HCT116 (cell line): Measurements from ENCODE around the gene SH3TC1. TPM values are rescaled to one million over a fixed set of nuclear protein-coding genes. Genes with fewer than 3 reads are reported as not detected.

Experiments
- ATAC-seq: fragments of 200-7000 bp; cut with Tn5 transposase; 2 replicates; pipeline ENCODE4 v1.9.1; 2020; ENCODE audit warnings: mild to moderate bottlenecking, moderate library complexity
- BruUV-seq: library from RNA; stranded (reverse); fragments of 400-500 nt; replicated peaks from 2 replicates; lab custom pipeline; 2021; lab: Mats Ljungman, UMichigan
- CTCF ChIA-PET: fragments of 300-600 bp; sonication (Branson Sonifier 250); formaldehyde crosslinking; loops from one replicate; lab custom pipeline; 2021; ENCODE audit warnings: antibody characterized with exemption; lab: Charles Lee
- POLR2A ChIA-PET: fragments of 300-600, 350-600 bp; sonication (Branson Sonifier 250); formaldehyde crosslinking; loops from one replicate; lab custom pipeline; 2021; ENCODE audit warnings: antibody characterized with exemption; lab: Charles Lee
- RAD21 ChIA-PET, 2 experiments: fragments of 300-600 bp; sonication (Branson Sonifier 250); formaldehyde crosslinking; loops; one replicate each; lab custom pipeline; 2023; ENCODE audit warnings: low total read pairs in 2 of 2; ENCODE audit not compliant: uncharacterized antibody in 2 of 2, unreplicated experiment in 2 of 2, low non-redundant PET in 1 of 2; lab: Charles Lee
- DNase-seq: peaks from one replicate; pipeline ENCODE4 v3.0.0-alpha.2; 2010; ENCODE audit warnings: low read depth, low spot score
- H2AFZ ChIP-seq: fragments of 200-600 bp; shearing (Covaris generic), sonication (generic); 2 replicates; pipeline ENCODE4 v1.6.1; 2017; ENCODE audit warnings: low read depth, mixed run types, mixed read lengths, antibody characterized with exemption, low read length; ENCODE audit not compliant: poor library complexity, severe bottlenecking
- H3K27ac ChIP-seq: 2 replicates; pipeline ENCODE4 v1.5.1; 2012; ENCODE audit warnings: low read depth, low read length
- H3K27me3 ChIP-seq: fragments of 200-600 bp; sonication (generic); 2 replicates; pipeline ENCODE4 v1.6.1; 2016; ENCODE audit warnings: mixed run types, low read length, mixed read lengths; ENCODE audit not compliant: insufficient read depth
- H3K36me3 ChIP-seq, 2 experiments: fragments of 200-500 bp in 1 of 2; fragments of 200-600 bp in 1 of 2; sonication (Bioruptor generic) in 1 of 2; sonication (generic) in 1 of 2; 2 replicates each; pipeline versions ENCODE4 v1.5.1 to v1.6.1; 2014 to 2016; ENCODE audit warnings: low read length in 2 of 2, inconsistent platforms in 1 of 2, mixed read lengths in 1 of 2, mixed run types in 1 of 2; ENCODE audit not compliant: insufficient read depth in 2 of 2, control insufficient read depth in 1 of 2
- H3K4me1 ChIP-seq, 2 experiments: fragments of 200-600 bp in 1 of 2; sonication (generic) in 1 of 2; 2 replicates each; pipeline versions ENCODE4 v1.5.1 to v1.6.1; 2012 to 2017; ENCODE audit warnings: low read length in 2 of 2, inconsistent platforms in 1 of 2, mild to moderate bottlenecking in 1 of 2, mixed read lengths in 1 of 2, mixed run types in 1 of 2, moderate library complexity in 1 of 2; ENCODE audit not compliant: insufficient read depth in 2 of 2, control insufficient read depth in 1 of 2
- H3K4me2 ChIP-seq: fragments of 200-600 bp; sonication (generic); 2 replicates; pipeline ENCODE4 v1.6.1; 2017; ENCODE audit warnings: mixed run types, low read length, mixed read lengths
- H3K4me3 ChIP-seq, 2 experiments: fragments of 200-600 bp in 1 of 2; sonication (generic) in 1 of 2; replicated peaks in 1 of 2; 2 replicates each; pipeline ENCODE4 v1.5.1; 2011 to 2016; ENCODE audit warnings: low read length in 2 of 2, control low read depth in 1 of 2, low read depth in 1 of 2, mild to moderate bottlenecking in 1 of 2, mixed read lengths in 1 of 2, mixed run types in 1 of 2
- H3K79me2 ChIP-seq: fragments of 200-600 bp; sonication (generic); 2 replicates; pipeline ENCODE4 v1.6.1; 2017; ENCODE audit warnings: mild to moderate bottlenecking, mixed run types, low read length, moderate library complexity, mixed read lengths; ENCODE audit not compliant: insufficient read depth
- H3K9ac ChIP-seq: fragments of 200-600 bp; sonication (generic); 2 replicates; pipeline ENCODE4 v1.6.1; 2016; ENCODE audit warnings: low read length, mixed read lengths
- H3K9me2 ChIP-seq: fragments of 200-600 bp; sonication (generic), shearing (Covaris generic); 2 replicates; pipeline ENCODE4 v1.6.1; 2017; ENCODE audit warnings: mixed run types, mild to moderate bottlenecking, moderate library complexity; ENCODE audit not compliant: insufficient read depth
- H3K9me3 ChIP-seq, 2 experiments: fragments of 200-500 bp in 1 of 2; fragments of 200-600 bp in 1 of 2; sonication (Bioruptor generic) in 1 of 2; sonication (generic) in 1 of 2; 2 replicates each; pipeline ENCODE4 v1.6.1; 2014 to 2017; ENCODE audit warnings: low read length in 2 of 2, mixed read lengths in 2 of 2, inconsistent platforms in 1 of 2, low read depth in 1 of 2, mild to moderate bottlenecking in 1 of 2, mixed run types in 1 of 2, moderate library complexity in 1 of 2; ENCODE audit not compliant: control insufficient read depth in 1 of 2, insufficient read depth in 1 of 2
- H4K20me1 ChIP-seq: fragments of 200-600 bp; sonication (generic), shearing (Covaris generic); 2 replicates; pipeline ENCODE4 v1.6.1; 2017; ENCODE audit warnings: mixed run types, mild to moderate bottlenecking, moderate library complexity; ENCODE audit not compliant: insufficient read depth
- YY1 ChIP-seq: IDR thresholded peaks from 2 replicates; pipeline ENCODE4 v1.6.1; 2011; ENCODE audit warnings: low read length, low read depth, moderate library complexity, mild to moderate bottlenecking; ENCODE audit not compliant: insufficient replicate concordance; ENCODE audit errors: extremely low read depth
- ZFX ChIP-seq: fragments of 450-650 bp; IDR thresholded peaks from 2 replicates; pipeline ENCODE4 v1.6.1; 2017
- intact Hi-C: fragments of 100-400 bp; cut with micrococcal nuclease; formaldehyde crosslinking; loops from 2 replicates; pipeline ENCODE4 v1.10.0; 2022
- total RNA-seq: library from RNA; stranded (reverse); gene quantifications from one replicate; pipeline ENCODE4 v1.2.1, GENCODE V29; 2021; ENCODE audit not compliant: unreplicated experiment

Gene SH3TC1
- total RNA-seq, 1 experiment from 2014 or later, result 12.5 TPM

- POLR2A ChIA-PET, result no interaction called here
- RAD21 ChIA-PET, result no interaction called here
- H3K9me2 ChIP-seq, result no peaks in the 10 kb centered on the region
- DNase-seq, result no peak
- BruUV-seq, result no TSS peak
- no peaks in the 10 kb centered on the region for H3K79me2 ChIP-seq
- CTCF ChIA-PET, result no interaction called here
- no peak overlapping the region for H3K4me3 ChIP-seq
- intact Hi-C loops, result no loop called here
- no peak overlapping the region for H3K4me2 ChIP-seq
- H4K20me1 ChIP-seq, result no peaks in the 10 kb centered on the region
- TF ChIP-seq ZFX, result no peak
- H3K36me3 ChIP-seq, result no peaks in the 10 kb centered on the region
- H3K27me3 ChIP-seq, result no peaks in the 10 kb centered on the region
- H3K27ac ChIP-seq, result no peak overlapping the region; the same call in 1 of the 2 replicates
- no peak for ATAC-seq
- no peaks in the 10 kb centered on the region for H3K9me3 ChIP-seq
- H3K9ac ChIP-seq, result no peak overlapping the region
- peaks cover 10 to 12% of the 10 kb centered on the region in 2 experiments for H3K4me1 ChIP-seq
- H2AFZ ChIP-seq, result no peak overlapping the region
These were observed 28.2 kb downstream of the SH3TC1 start for GRCh38 chr4:8227201-8227770.

- no peak for DNase-seq
- H3K4me1 ChIP-seq, result peaks cover 10 to 12% of the 10 kb centered on the region in 2 experiments
- RAD21 ChIA-PET, result no interaction called here
- H3K9me2 ChIP-seq, result no peaks in the 10 kb centered on the region
- BruUV-seq, result no TSS peak
- no peaks in the 10 kb centered on the region for H3K9me3 ChIP-seq
- no peaks in the 10 kb centered on the region for H3K36me3 ChIP-seq
- H3K4me2 ChIP-seq, result no peak overlapping the region
- H3K27ac ChIP-seq, result peak overlapping the region; percentile 64; the same call in 1 of the 2 replicates
- H3K9ac ChIP-seq, result no peak overlapping the region
- TF ChIP-seq YY1, result no peak
- no peak overlapping the region for H3K4me3 ChIP-seq
- POLR2A ChIA-PET, result no interaction called here
- ATAC-seq, result no peak
- intact Hi-C loops, result no loop called here
- no peaks in the 10 kb centered on the region for H3K79me2 ChIP-seq
- H2AFZ ChIP-seq, result no peak overlapping the region
- no peaks in the 10 kb centered on the region for H4K20me1 ChIP-seq
- H3K27me3 ChIP-seq, result no peaks in the 10 kb centered on the region
- CTCF ChIA-PET, result no interaction called here
These were observed 28.8 kb downstream of the SH3TC1 start for GRCh38 chr4:8227771-8228318.
